Calu3 (cell line): ENCODE data around the gene EEF2KMT. TPM values are rescaled to one million over a fixed set of nuclear protein-coding genes. Genes with fewer than 3 reads are reported as not detected.
"Not testable (repeated sequence)": the region's sequence is repeated elsewhere in the genome, so short reads cannot be mapped to it uniquely, and the experiment has no call there.

Experiments
- BruUV-seq: library from RNA; stranded (reverse); fragments of 400-500 nt; replicated peaks from 2 replicates; lab custom pipeline; 2021; lab: Mats Ljungman, UMichigan
- CTCF ChIA-PET: fragments of 300-600 bp; sonication (Branson Sonifier 250); formaldehyde crosslinking; loops from one replicate; lab custom pipeline; 2022; ENCODE audit warnings: antibody characterized with exemption; lab: Charles Lee
- DNase-seq: peaks from one replicate; pipeline ENCODE4 v3.0.0; 2022
- H3K27ac Mint-ChIP-seq: one replicate; pipeline ENCODE4 v1.8.0; 2022; ENCODE audit warnings: mixed read lengths; ENCODE audit not compliant: unreplicated experiment
- H3K27me3 Mint-ChIP-seq: one replicate; pipeline ENCODE4 v1.8.0; 2022; ENCODE audit warnings: mixed read lengths; ENCODE audit not compliant: unreplicated experiment
- H3K36me3 Mint-ChIP-seq: one replicate; pipeline ENCODE4 v1.8.0; 2022; ENCODE audit warnings: mild to moderate bottlenecking, moderate library complexity, mixed read lengths; ENCODE audit not compliant: insufficient read depth, unreplicated experiment
- H3K4me1 Mint-ChIP-seq: one replicate; pipeline ENCODE4 v1.8.0; 2022; ENCODE audit warnings: mild to moderate bottlenecking, low read depth, mixed read lengths; ENCODE audit not compliant: unreplicated experiment
- H3K4me3 Mint-ChIP-seq: one replicate; pipeline ENCODE4 v1.8.0; 2022; ENCODE audit warnings: mild to moderate bottlenecking, low read depth, moderate library complexity, mixed read lengths; ENCODE audit not compliant: unreplicated experiment
- H3K9me3 Mint-ChIP-seq: one replicate; pipeline ENCODE4 v1.8.0; 2022; ENCODE audit warnings: low read depth, mixed read lengths; ENCODE audit not compliant: unreplicated experiment
- CTCF ChIP-seq: fragments of 200-600 bp; IDR thresholded peaks from one replicate; pipeline ENCODE4 v1.8.0; 2022; ENCODE audit warnings: antibody characterized with exemption; ENCODE audit not compliant: unreplicated experiment
- intact Hi-C: fragments of 100-400 bp; cut with micrococcal nuclease; formaldehyde crosslinking; loops from one replicate; pipeline ENCODE4 v1.10.0; 2022; ENCODE audit not compliant: unreplicated experiment
- total RNA-seq: library from RNA; stranded (reverse); gene quantifications from 2 replicates; pipeline ENCODE4 v1.2.3, GENCODE V29; 2022

Gene EEF2KMT
- total RNA-seq, 1 experiment from 2014 or later, result 25.6 TPM

GRCh38 chr16:5117300-5118087 lies 19.9 kb upstream of the EEF2KMT start:
- H3K36me3 Mint-ChIP-seq, H3K9me3 Mint-ChIP-seq, BruUV-seq, intact Hi-C loops, H3K27ac Mint-ChIP-seq, H3K4me1 Mint-ChIP-seq: not testable (repeated sequence)
- Mint-ChIP-seq H3K27me3 (peaks cover 92% of the 10 kb centered on the region), H3K4me3 (peak overlapping the region; percentile 4)
- DNase-seq, result peak; percentile 12
- CTCF ChIA-PET, result interaction anchor here (0.6 kb wide), 1 partner anchor 639 kb away, joined by 3 read pairs; no protein-coding TSS in a partner anchor

GRCh38 chr16:5116780-5117295 lies 19.2 kb upstream of the EEF2KMT start:
- H3K4me1 Mint-ChIP-seq, H3K4me3 Mint-ChIP-seq, BruUV-seq, intact Hi-C loops, H3K9me3 Mint-ChIP-seq, H3K36me3 Mint-ChIP-seq, DNase-seq, H3K27ac Mint-ChIP-seq: not testable (repeated sequence)
- peaks cover 85% of the 10 kb centered on the region for H3K27me3 Mint-ChIP-seq
- CTCF ChIA-PET, result interaction anchor here (0.9 kb wide), 1 partner anchor 19 kb away, joined by 3 read pairs; the partner anchor contains the start of gene EEF2KMT

GRCh38 chr16:5110933-5111332 lies 13.3 kb upstream of the EEF2KMT start:
- BruUV-seq, DNase-seq, intact Hi-C loops, H3K36me3 Mint-ChIP-seq, H3K9me3 Mint-ChIP-seq, CTCF ChIA-PET, H3K27ac Mint-ChIP-seq, H3K4me1 Mint-ChIP-seq, H3K4me3 Mint-ChIP-seq: not testable (repeated sequence)
- peaks cover 34% of the 10 kb centered on the region for H3K27me3 Mint-ChIP-seq

GRCh38 chr16:5108505-5109158 lies 11.0 kb upstream of the EEF2KMT start:
- TF ChIP-seq CTCF, result no peak
- BruUV-seq, result no TSS peak
- Mint-ChIP-seq H3K4me3 (no peak overlapping the region), H3K36me3 (no peaks in the 10 kb centered on the region), H3K9me3 (no peaks in the 10 kb centered on the region), H3K27me3 (peaks cover 13% of the 10 kb centered on the region), H3K4me1 (no peaks in the 10 kb centered on the region), H3K27ac (no peak overlapping the region)
- DNase-seq, result no peak
- intact Hi-C loops, result no loop called here
- CTCF ChIA-PET, result no interaction called here

- intact Hi-C loops, H3K27ac Mint-ChIP-seq, CTCF ChIA-PET, H3K36me3 Mint-ChIP-seq, H3K4me1 Mint-ChIP-seq, H3K4me3 Mint-ChIP-seq, H3K9me3 Mint-ChIP-seq, DNase-seq, BruUV-seq: not testable (repeated sequence)
- peaks cover 37% of the 10 kb centered on the region for H3K27me3 Mint-ChIP-seq
Observed at GRCh38 chr16:5105039-5105438, 7.4 kb upstream of the EEF2KMT start.

GRCh38 chr16:5103296-5104032 lies 5.9 kb upstream of the EEF2KMT start:
- H3K36me3 Mint-ChIP-seq, H3K4me3 Mint-ChIP-seq, H3K9me3 Mint-ChIP-seq, BruUV-seq, CTCF ChIA-PET, H3K4me1 Mint-ChIP-seq, H3K27ac Mint-ChIP-seq, DNase-seq, intact Hi-C loops: not testable (repeated sequence)
- peaks cover 37% of the 10 kb centered on the region for H3K27me3 Mint-ChIP-seq

- intact Hi-C loops, result loop anchor here (10.0 kb wide), 1 partner anchor 144 kb away; the partner anchor contains the start of gene SEC14L5
- Mint-ChIP-seq H3K4me3 (peak overlapping the region; percentile 83), H3K27me3 (peaks cover 37% of the 10 kb centered on the region), H3K36me3 (peaks cover 24% of the 10 kb centered on the region), H3K4me1 (peaks cover 12% of the 10 kb centered on the region)
- H3K27ac Mint-ChIP-seq, BruUV-seq, H3K9me3 Mint-ChIP-seq, DNase-seq: not testable (repeated sequence)
- CTCF ChIA-PET, result interaction anchor here (1.2 to 1.4 kb wide), 2 partner anchors 17 to 517 kb away, joined by 3 to 5 read pairs; no protein-coding TSS in a partner anchor
Observed at GRCh38 chr16:5099174-5099573, 1.6 kb upstream of the EEF2KMT start.
